GM21423 (cell line): ENCODE results near the gene NPSR1.
"Not testable (repeated sequence)": the region's sequence is repeated elsewhere in the genome, so short reads cannot be mapped to it uniquely, and the experiment has no call there.

Source experiments
- ATAC-seq: cut with Tn5 transposase; IDR thresholded peaks from one replicate; pipeline ENCODE4 v1.9.1; 2021; ENCODE audit warnings: mild to moderate bottlenecking, moderate library complexity; ENCODE audit not compliant: unreplicated experiment

NPSR1 gene

GRCh38 chr7:34866222-34866621 is 208.2 kb downstream of the NPSR1 start:
- not testable (repeated sequence) for ATAC-seq

GRCh38 chr7:34867341-34867740 is 209.3 kb downstream of the NPSR1 start:
- ATAC-seq, result not testable (repeated sequence)

GRCh38 chr7:34868602-34869001 is 210.6 kb downstream of the NPSR1 start:
- ATAC-seq, result not testable (repeated sequence)

GRCh38 chr7:34869057-34869456 is 211.0 kb downstream of the NPSR1 start:
- no peak for ATAC-seq

GRCh38 chr7:34870041-34870440 is 212.0 kb downstream of the NPSR1 start:
- not testable (repeated sequence) for ATAC-seq

- ATAC-seq, result not testable (repeated sequence)
These were observed 216.3 kb downstream of the NPSR1 start for GRCh38 chr7:34874329-34874728.

GRCh38 chr7:34875481-34875880 is 217.5 kb downstream of the NPSR1 start:
- no peak for ATAC-seq

- ATAC-seq, result not testable (repeated sequence)
These were observed 221.1 kb downstream of the NPSR1 start for GRCh38 chr7:34878944-34879735.

GRCh38 chr7:34879871-34880270 is 221.9 kb downstream of the NPSR1 start:
- ATAC-seq, result no peak

GRCh38 chr7:34883855-34884254 is 225.8 kb downstream of the NPSR1 start:
- ATAC-seq, result not testable (repeated sequence)

GRCh38 chr7:34886856-34887255 is 228.8 kb downstream of the NPSR1 start:
- ATAC-seq, result no peak

- no peak for ATAC-seq
These were observed 231.9 kb downstream of the NPSR1 start for GRCh38 chr7:34889951-34890350.

- ATAC-seq, result no peak
These were observed 237.2 kb downstream of the NPSR1 start for GRCh38 chr7:34895202-34895601.
